Activated CD4-positive, alpha-beta T cell treated with anti-CD3 and anti-CD28 coated beads, Interleukin-2, amount 50 U/mL, for 16 hours (primary cell): Measurements from ENCODE around the gene ADAMTS12.

ENCODE experiments used
- DNase-seq: peaks from one replicate; pipeline ENCODE4 v3.0.0-alpha.2; 2020

Gene ADAMTS12

GRCh38 chr5:33513462-33514185 is 378.2 kb downstream of the ADAMTS12 start:
- DNase-seq: no peak

DNA sequence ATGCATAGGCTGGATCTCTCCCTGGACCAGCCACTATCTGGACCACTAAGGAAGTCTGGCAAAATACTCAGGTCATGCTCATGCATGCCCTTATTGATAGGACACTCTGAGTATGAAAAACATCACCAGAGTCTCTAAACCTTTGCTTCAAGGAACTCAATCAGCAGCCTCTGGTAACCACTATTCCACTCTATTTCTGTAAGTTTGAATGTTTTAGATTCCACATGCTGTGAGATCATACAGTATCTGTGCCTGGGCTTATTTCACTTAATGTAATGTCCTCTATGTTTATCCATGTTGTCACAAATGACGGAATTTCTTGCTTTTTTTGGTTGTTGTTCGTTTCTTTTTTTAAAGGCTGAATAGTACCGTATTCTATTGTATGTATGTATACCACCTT is 382.8 kb downstream of the ADAMTS12 start:
- no peak for DNase-seq

- no peak for DNase-seq
Measured at GRCh38 chr5:33507426-33507825, 384.4 kb downstream of the ADAMTS12 start.

DNA sequence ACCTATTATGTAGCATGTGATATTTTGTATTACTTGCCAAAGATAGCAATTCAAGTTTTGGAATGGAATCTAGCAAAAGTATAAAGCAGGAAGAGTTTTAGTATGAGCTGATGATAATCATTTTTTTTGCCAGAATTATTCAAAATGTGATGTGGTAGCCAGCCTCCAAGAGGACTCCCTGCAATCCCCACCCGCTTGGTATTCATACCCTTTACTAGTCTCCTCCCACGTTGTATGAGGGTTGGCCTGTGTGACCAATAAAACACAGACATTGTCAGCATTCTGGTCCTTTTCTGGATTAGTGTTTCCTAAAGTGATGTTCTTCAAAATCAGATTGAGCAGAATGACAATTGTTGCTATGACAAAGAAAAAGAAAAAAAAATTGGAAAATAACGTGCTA is 387.2 kb downstream of the ADAMTS12 start:
- no peak for DNase-seq

DNA sequence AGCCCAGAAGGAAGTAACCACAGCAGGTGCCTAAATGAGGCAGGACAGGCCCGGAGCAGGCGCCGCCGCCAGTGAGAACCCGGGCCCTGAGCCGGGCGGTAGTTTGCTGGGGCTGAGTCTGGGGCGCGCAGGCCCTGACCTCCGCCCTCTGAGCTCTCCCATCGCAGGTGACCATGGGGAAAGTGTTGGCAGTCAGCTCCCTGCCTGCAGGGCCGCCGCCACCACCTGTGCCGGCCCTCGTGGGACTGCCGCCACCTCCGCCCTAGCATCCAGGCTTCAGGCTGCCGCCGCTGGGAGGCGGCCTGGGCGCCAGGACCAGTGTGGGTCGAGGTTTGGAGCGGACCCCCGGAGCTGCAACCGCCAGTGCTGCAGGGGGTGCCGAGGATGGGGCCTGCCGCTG is 389.9 kb downstream of the ADAMTS12 start:
- DNase-seq: no peak

DNA sequence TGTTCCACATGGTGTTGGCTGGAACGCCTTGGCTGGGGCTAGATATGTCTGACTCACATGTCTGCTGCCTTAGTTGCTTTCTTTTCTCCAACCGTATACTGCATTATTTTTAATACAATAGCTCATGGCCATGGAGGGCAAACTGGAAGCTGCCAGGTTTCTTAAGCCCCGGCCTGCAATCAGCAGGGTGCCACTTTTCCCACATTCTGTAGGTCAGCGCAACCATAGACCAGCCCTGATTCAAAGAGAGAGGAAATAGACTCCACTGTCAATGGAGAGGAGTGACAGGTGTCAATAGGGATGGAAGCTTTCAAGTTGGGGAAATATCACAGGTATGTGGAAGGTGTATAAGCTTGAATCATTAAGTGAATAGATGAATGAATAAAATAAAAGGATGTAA is 390.5 kb downstream of the ADAMTS12 start:
- DNase-seq: no peak

GRCh38 chr5:33494466-33494865 is 397.3 kb downstream of the ADAMTS12 start:
- no peak for DNase-seq

DNA sequence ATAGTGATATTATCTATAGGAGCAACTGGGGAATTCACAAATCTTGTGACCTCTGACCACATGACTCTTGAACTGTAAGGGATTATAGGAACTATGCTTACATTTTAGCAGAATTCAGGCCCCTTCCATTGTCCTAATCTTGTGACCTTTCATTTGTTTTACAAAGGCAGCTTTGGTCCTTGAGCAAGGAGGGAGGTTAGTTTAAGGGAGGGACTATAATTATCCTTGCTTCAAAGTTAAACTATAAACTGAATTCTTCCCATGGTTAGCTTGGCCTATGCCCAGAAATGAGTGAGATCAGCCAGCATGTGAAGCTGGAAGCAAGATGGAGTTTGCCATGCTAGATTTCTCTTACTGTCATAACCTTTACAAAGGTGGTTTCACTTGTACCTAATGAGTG is 399.8 kb downstream of the ADAMTS12 start:
- no peak for DNase-seq

GRCh38 chr5:33490071-33490665 is 401.6 kb downstream of the ADAMTS12 start:
- no peak for DNase-seq

- no peak for DNase-seq
Measured at GRCh38 chr5:33489481-33490067, 402.2 kb downstream of the ADAMTS12 start.

- DNase-seq: no peak
Measured at GRCh38 chr5:33488558-33489355, 403.0 kb downstream of the ADAMTS12 start.

GRCh38 chr5:33487236-33487635 is 404.6 kb downstream of the ADAMTS12 start:
- DNase-seq: no peak

- DNase-seq: no peak
Measured at GRCh38 chr5:33482335-33482734, 409.5 kb downstream of the ADAMTS12 start.

DNA sequence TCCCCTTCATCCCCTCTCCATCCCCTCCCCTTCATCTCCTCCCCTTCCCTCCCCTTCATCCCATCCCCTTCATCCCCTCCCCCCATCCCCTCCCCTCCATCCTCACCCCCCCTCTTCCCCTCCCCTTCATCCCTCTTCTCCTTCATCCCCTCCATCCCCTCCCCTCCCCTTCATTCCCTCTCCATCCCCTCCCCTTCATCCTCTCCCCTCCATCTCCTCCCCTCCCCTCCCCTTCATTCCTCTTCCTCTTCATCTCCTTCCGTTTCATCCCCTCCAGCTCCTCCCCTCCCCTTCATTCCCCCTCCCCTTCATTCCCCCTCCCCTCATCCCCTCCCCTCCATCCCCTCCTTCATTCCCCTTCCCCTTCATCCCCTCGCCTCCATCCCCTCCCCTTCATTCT is 410.9 kb downstream of the ADAMTS12 start:
- no peak for DNase-seq

GRCh38 chr5:33479311-33479710 is 412.5 kb downstream of the ADAMTS12 start:
- DNase-seq: no peak

DNA sequence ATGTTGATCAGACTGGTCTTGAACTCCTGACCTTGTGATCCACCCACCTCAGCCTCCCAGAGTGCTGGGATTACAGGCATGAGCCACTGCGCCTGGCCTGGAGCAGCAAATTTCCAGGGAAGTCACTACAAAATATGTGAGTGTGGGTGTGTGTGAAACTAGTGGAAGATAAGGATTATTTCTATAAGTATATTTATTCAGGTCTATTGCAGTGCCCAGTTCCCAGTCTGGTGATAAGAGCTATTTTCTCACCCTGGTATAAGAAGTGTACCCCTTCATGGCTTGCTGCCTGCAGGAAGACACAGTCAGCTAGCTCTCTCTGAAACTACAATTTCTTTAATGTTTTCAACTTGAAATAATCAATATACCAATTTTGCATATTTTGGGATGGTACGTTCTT is 414.0 kb downstream of the ADAMTS12 start:
- DNase-seq: no peak

DNA sequence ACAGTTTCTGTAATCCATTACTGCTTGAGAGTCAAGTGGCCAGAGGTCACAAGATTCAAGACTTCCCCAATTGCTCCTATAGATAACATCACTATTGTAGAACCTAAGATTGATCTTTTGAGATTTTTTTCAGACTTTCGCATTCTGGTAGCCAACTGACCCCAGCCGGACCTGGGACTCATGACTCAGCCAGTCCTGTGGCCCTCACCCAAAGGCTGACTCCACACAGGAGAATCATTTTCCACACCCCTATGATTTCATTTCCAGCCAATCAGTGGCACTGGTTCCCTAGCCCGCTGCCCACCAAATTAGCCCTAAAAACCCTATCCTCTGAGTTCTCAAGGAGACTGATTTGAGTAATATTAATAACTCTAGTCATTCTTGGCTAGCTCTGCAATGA is 414.8 kb downstream of the ADAMTS12 start:
- DNase-seq: no peak

GRCh38 chr5:33475706-33476105 is 416.1 kb downstream of the ADAMTS12 start:
- no peak for DNase-seq

DNA sequence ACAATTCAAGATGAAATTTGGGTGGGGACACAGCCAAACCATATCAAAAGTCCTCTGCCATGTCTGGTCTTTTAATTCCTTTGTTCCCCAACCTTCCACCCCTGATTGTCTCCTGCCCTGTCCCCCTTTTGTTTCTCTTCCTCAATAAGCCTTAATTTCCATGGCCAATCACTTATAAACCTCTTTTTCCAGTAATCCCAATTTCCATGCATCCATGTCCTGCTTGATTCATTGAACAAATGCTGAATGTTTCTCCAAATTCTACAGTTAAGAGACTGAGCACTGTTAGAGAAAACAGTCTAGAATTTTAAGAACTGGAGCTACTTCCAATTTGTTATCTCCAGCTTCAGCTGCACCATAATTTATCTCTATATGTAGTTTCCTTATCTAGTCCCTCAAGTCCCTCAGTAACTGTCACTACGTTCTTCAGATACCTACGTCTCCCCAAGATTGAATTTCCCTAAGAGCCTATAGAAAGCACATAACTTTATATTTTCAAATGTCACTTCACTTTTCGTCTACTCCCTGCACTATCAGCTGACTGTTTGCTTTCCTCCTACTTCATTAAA is 416.8 kb downstream of the ADAMTS12 start:
- no peak for DNase-seq

GRCh38 chr5:33474004-33474403 is 417.8 kb downstream of the ADAMTS12 start:
- DNase-seq: no peak
